Ectodermal cell (in vitro differentiated cells): ENCODE data around the gene GPHB5. TPM values are rescaled to one million over a fixed set of nuclear protein-coding genes. Genes with fewer than 3 reads are reported as not detected.

Experiments
- H3K27ac ChIP-seq: 2 replicates; pipeline ENCODE4 v1.7.0; 2013; ENCODE audit warnings: mild to moderate bottlenecking, low read depth, low read length; ENCODE audit not compliant: insufficient read depth, poor library complexity, severe bottlenecking
- H3K27me3 ChIP-seq: 2 replicates; pipeline ENCODE4 v1.7.0; 2013; ENCODE audit warnings: mild to moderate bottlenecking, low read length; ENCODE audit not compliant: insufficient read depth, control insufficient read depth, poor library complexity, severe bottlenecking
- H3K36me3 ChIP-seq: one replicate; pipeline ENCODE4 v1.7.0; 2013; ENCODE audit warnings: low read length; ENCODE audit not compliant: control insufficient read depth, insufficient read depth
- H3K4me1 ChIP-seq: one replicate; pipeline ENCODE4 v1.7.0; 2013; ENCODE audit warnings: low read length; ENCODE audit not compliant: control insufficient read depth, insufficient read depth
- H3K4me3 ChIP-seq: 2 replicates; pipeline ENCODE4 v1.7.0; 2013; ENCODE audit warnings: low read depth, low read length, control low read depth; ENCODE audit not compliant: insufficient read depth
- H3K9me3 ChIP-seq: 2 replicates; pipeline ENCODE4 v1.7.0; 2013; ENCODE audit warnings: mild to moderate bottlenecking, low read length, moderate library complexity; ENCODE audit not compliant: control insufficient read depth
- WGBS, 2 experiments: methylation state at CpG; one replicate each; pipeline ENCODE4 v1.1.7; 2013; ENCODE audit warnings: missing lambda C conversion rate in 2 of 2; 5-methylcytosine and 5-hydroxymethylcytosine counted together
- polyA plus RNA-seq, 4 experiments: library from polyadenylated mRNA; stranded (reverse); fragments of 50-300 nt; gene quantifications; one replicate each; pipeline ENCODE4 v1.2.3, GENCODE V29; 2013

GPHB5 gene
- polyA plus RNA-seq (2013, experiment 1 of 4), result not detected
- not detected for polyA plus RNA-seq (2013, experiment 2 of 4)
- polyA plus RNA-seq (2013, experiment 3 of 4), result not detected
- polyA plus RNA-seq (2013, experiment 4 of 4), result not detected

- no peak within 1 kb of the TSS for H3K4me3 ChIP-seq
- no peaks in the 10 kb centered on the region for H3K9me3 ChIP-seq
- no peaks in the 10 kb centered on the region for H3K36me3 ChIP-seq
- no peaks in the 10 kb centered on the region for H3K4me1 ChIP-seq
- H3K27me3 ChIP-seq, result no peaks in the 10 kb centered on the region
- H3K27ac ChIP-seq, result no peak within 1 kb of the TSS
Observed at GRCh38 chr14:63318835-63319234, at the start of gene GPHB5. Gene GPHB5, minus strand, starts transcription at chr14:63318935. Its CDS starts 1,086 bp downstream, at chr14:63317849.

- H3K4me3 ChIP-seq, result no peak overlapping the region
- no peaks in the 10 kb centered on the region for H3K27me3 ChIP-seq
- no peaks in the 10 kb centered on the region for H3K36me3 ChIP-seq
- no peak overlapping the region for H3K27ac ChIP-seq
- H3K9me3 ChIP-seq, result peaks cover 8% of the 10 kb centered on the region
- no peaks in the 10 kb centered on the region for H3K4me1 ChIP-seq
Observed at GRCh38 chr14:63367742-63368364, 49.1 kb upstream of the GPHB5 start.

- WGBS, 2 experiments, result 68 to 69% methylated on average over 8 of the region's 8 CpGs
- H3K4me1 ChIP-seq, result peaks cover 5% of the 10 kb centered on the region
- H3K27me3 ChIP-seq, result no peaks in the 10 kb centered on the region
- H3K27ac ChIP-seq, result no peak overlapping the region
- no peak overlapping the region for H3K4me3 ChIP-seq
- H3K9me3 ChIP-seq, result no peaks in the 10 kb centered on the region
- no peaks in the 10 kb centered on the region for H3K36me3 ChIP-seq
Observed at GRCh38 chr14:63362389-63362819, 43.7 kb upstream of the GPHB5 start.

GRCh38 chr14:63361790-63362189 is 43.1 kb upstream of the GPHB5 start:
- H3K27me3 ChIP-seq, result no peaks in the 10 kb centered on the region
- no peak overlapping the region for H3K27ac ChIP-seq
- H3K36me3 ChIP-seq, result no peaks in the 10 kb centered on the region
- H3K4me1 ChIP-seq, result peaks cover 5% of the 10 kb centered on the region
- H3K4me3 ChIP-seq, result no peak overlapping the region
- no peaks in the 10 kb centered on the region for H3K9me3 ChIP-seq
- 92 to 95% methylated on average over 4 of the region's 4 CpGs for WGBS, 2 experiments

GRCh38 chr14:63357841-63358240 is 39.1 kb upstream of the GPHB5 start:
- Histone ChIP-seq H3K9me3 (no peaks in the 10 kb centered on the region), H3K36me3 (no peaks in the 10 kb centered on the region), H3K4me1 (peaks cover 5% of the 10 kb centered on the region), H3K27me3 (no peaks in the 10 kb centered on the region), H3K4me3 (no peak overlapping the region), H3K27ac (no peak overlapping the region)
- WGBS, 2 experiments, result 93 to 95% methylated on average over 7 of the region's 7 CpGs

- Histone ChIP-seq H3K4me3 (no peak overlapping the region), H3K27me3 (no peaks in the 10 kb centered on the region), H3K9me3 (no peaks in the 10 kb centered on the region), H3K36me3 (no peaks in the 10 kb centered on the region), H3K27ac (no peak overlapping the region), H3K4me1 (no peaks in the 10 kb centered on the region)
- 95 to 96% methylated on average over 3 of the region's 3 CpGs for WGBS, 2 experiments
Observed at GRCh38 chr14:63345826-63346225, 27.1 kb upstream of the GPHB5 start.

- Histone ChIP-seq H3K4me3 (no peak overlapping the region), H3K27ac (no peak overlapping the region), H3K27me3 (no peaks in the 10 kb centered on the region), H3K4me1 (no peaks in the 10 kb centered on the region), H3K9me3 (no peaks in the 10 kb centered on the region), H3K36me3 (no peaks in the 10 kb centered on the region)
- WGBS, 2 experiments, result 66 to 70% methylated on average over 4 of the region's 4 CpGs
Observed at GRCh38 chr14:63344336-63344735, 25.6 kb upstream of the GPHB5 start.

- Histone ChIP-seq H3K9me3 (no peaks in the 10 kb centered on the region), H3K4me3 (no peak overlapping the region), H3K27ac (no peak overlapping the region), H3K27me3 (no peaks in the 10 kb centered on the region), H3K36me3 (no peaks in the 10 kb centered on the region), H3K4me1 (no peaks in the 10 kb centered on the region)
- no CpG with 5 or more reads among the region's 1 CpG for WGBS, 2 experiments
Observed at GRCh38 chr14:63343878-63344277, 25.1 kb upstream of the GPHB5 start.

- H3K4me3 ChIP-seq, result no peak overlapping the region
Observed at GRCh38 chr14:63342371-63342770, 23.6 kb upstream of the GPHB5 start.

GRCh38 chr14:63328787-63329737 is 10.3 kb upstream of the GPHB5 start:
- Histone ChIP-seq H3K36me3 (no peaks in the 10 kb centered on the region), H3K27ac (no peak overlapping the region), H3K9me3 (no peaks in the 10 kb centered on the region), H3K4me3 (no peak overlapping the region), H3K4me1 (no peaks in the 10 kb centered on the region), H3K27me3 (no peaks in the 10 kb centered on the region)
- 92 to 94% methylated on average over 6 of the region's 6 CpGs for WGBS, 2 experiments

More at GRCh38 chr14:63342371-63342770, 23.6 kb upstream of the GPHB5 start:
- 88 to 89% methylated on average over 7 of the region's 7 CpGs for WGBS, 2 experiments
- H3K27me3 ChIP-seq, result no peaks in the 10 kb centered on the region
- no peaks in the 10 kb centered on the region for H3K9me3 ChIP-seq
- H3K36me3 ChIP-seq, result no peaks in the 10 kb centered on the region
- no peak overlapping the region for H3K27ac ChIP-seq
- H3K4me1 ChIP-seq, result no peaks in the 10 kb centered on the region
